Upper lobe of left lung (tissue), 4 donors: ENCODE data around the gene MTMR2.

Experiments
- CTCF ChIP-seq, 6 experiments: fragments of 450-650 bp in 4 of 6; fragments of 200-600 bp in 2 of 6; sonication (generic) in 2 of 6; IDR thresholded peaks; one replicate each; pipeline ENCODE4 v1.5.1; 2016 to 2019; ENCODE audit warnings: antibody characterized with exemption in 6 of 6
- EP300 ChIP-seq, 4 donors: sonication (generic); formaldehyde crosslinking; IDR thresholded peaks; one replicate each; pipeline ENCODE4 v1.5.1; 2017; ENCODE audit warnings: antibody characterized with exemption in 4 of 4, control low read depth in 2 of 4
- POLR2A ChIP-seq, 4 donors: fragments of 450-650 bp; IDR thresholded peaks; one replicate each; pipeline ENCODE4 v1.5.1; 2016 to 2017; ENCODE audit warnings: antibody characterized with exemption in 4 of 4, mild to moderate bottlenecking in 2 of 4
- POLR2AphosphoS5 ChIP-seq, 2 donors: sonication (generic); formaldehyde crosslinking; IDR thresholded peaks; one replicate each; pipeline ENCODE4 v1.5.1; 2017; ENCODE audit warnings: antibody characterized with exemption in 2 of 2

- TF ChIP-seq CTCF (IDR thresholded peaks at IDR 0.05) (no peak), POLR2AphosphoS5 (IDR thresholded peaks at IDR 0.05) (no peak), POLR2A (IDR thresholded peaks at IDR 0.05) (no peak), EP300 (IDR thresholded peaks at IDR 0.05) (no peak)
Measured at GRCh38 chr11:95793116-95793515, 130.8 kb downstream of the MTMR2 start.
